GM12878 (cell line): Measurements from ENCODE around the gene MEMO1.

Experiments used
- CHD2 ChIP-seq: IDR thresholded peaks from 2 replicates; pipeline ENCODE4 v1.6.1; 2011; ENCODE audit warnings: low read depth, low read length, improper control_type of control experiment, borderline replicate concordance
- CREM ChIP-seq: IDR thresholded peaks from 2 replicates; pipeline ENCODE4 v1.6.1; 2014; ENCODE audit warnings: antibody characterized with exemption, low read depth
- POLR2A ChIP-seq: IDR thresholded peaks from 2 replicates; pipeline ENCODE4 v1.6.1; 2011; ENCODE audit warnings: low read depth, mild to moderate bottlenecking, low read length
- SPI1 ChIP-seq: IDR thresholded peaks from 2 replicates; pipeline ENCODE4 v1.6.1; 2011; ENCODE audit warnings: low read depth, mild to moderate bottlenecking, low read length, moderate library complexity, borderline replicate concordance; ENCODE audit not compliant: insufficient read depth
- TARDBP ChIP-seq: IDR thresholded peaks from 2 replicates; pipeline ENCODE4 v1.6.1; 2016; ENCODE audit warnings: borderline replicate concordance
- TF ChIP-seq, protein P1 (sequence below): IDR thresholded peaks from 2 replicates; pipeline ENCODE4 v1.6.1; 2012; ENCODE audit warnings: mild to moderate bottlenecking, low read depth, low read length
- TF ChIP-seq, protein P2 (sequence below), 3 experiments: IDR thresholded peaks in 2 of 3; conservative IDR thresholded peaks in 1 of 3; 2 replicates each; pipeline ENCODE4 v1.5.1; 2011; ENCODE audit warnings: low read depth in 3 of 3, low read length in 3 of 3, mild to moderate bottlenecking in 3 of 3, control low read depth in 2 of 3, moderate library complexity in 2 of 3, inconsistent platforms in 1 of 3, mixed read lengths in 1 of 3; ENCODE audit not compliant: control insufficient read depth in 2 of 3, insufficient read depth in 1 of 3; ENCODE audit errors: extremely low read depth in 1 of 3
- TF ChIP-seq, protein P3 (sequence below): IDR thresholded peaks from 2 replicates; pipeline ENCODE4 v1.6.1; 2012; ENCODE audit warnings: low read depth, low read length, improper control_type of control experiment
- TF ChIP-seq, protein P4 (sequence below): fragments of 450-650 bp; formaldehyde crosslinking; IDR thresholded peaks from 2 replicates; pipeline ENCODE4 v1.4.0; 2020; ENCODE audit warnings: mild to moderate bottlenecking, moderate library complexity

DNA sequence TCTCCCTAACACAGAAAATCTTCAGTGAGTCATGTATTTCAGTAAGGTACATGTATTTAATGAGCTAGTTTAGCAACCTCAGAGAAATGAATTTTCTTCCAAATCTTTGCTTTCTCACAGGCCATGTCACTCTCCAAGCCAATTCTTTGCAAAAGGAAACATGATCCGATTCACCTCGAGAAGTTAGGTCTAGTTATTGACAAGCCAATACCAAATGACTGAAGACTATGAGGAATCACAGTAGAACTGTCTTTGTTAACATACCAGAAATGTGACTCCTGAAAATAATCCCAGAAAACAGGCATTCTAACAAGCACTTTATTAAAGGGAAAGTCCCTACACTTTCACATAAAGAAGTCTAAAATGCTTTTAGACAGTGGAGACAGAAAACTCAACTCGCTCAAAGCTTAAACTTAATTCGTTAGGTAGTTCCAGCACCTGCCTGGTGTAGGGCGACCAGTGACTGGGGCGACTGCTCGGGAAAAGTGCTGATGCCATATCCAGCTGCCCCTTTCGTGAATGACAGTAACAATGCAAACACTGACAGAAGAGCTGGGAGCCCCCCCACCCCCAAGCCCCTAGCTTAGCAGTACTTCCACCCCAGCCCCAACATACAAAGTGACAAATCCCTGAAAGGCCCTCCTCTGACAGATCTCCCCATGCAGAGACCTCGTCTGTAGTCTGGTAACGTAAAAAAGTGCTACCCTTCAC, 1.8 kb downstream of the MEMO1 start:
- TF ChIP-seq, protein P1, sequence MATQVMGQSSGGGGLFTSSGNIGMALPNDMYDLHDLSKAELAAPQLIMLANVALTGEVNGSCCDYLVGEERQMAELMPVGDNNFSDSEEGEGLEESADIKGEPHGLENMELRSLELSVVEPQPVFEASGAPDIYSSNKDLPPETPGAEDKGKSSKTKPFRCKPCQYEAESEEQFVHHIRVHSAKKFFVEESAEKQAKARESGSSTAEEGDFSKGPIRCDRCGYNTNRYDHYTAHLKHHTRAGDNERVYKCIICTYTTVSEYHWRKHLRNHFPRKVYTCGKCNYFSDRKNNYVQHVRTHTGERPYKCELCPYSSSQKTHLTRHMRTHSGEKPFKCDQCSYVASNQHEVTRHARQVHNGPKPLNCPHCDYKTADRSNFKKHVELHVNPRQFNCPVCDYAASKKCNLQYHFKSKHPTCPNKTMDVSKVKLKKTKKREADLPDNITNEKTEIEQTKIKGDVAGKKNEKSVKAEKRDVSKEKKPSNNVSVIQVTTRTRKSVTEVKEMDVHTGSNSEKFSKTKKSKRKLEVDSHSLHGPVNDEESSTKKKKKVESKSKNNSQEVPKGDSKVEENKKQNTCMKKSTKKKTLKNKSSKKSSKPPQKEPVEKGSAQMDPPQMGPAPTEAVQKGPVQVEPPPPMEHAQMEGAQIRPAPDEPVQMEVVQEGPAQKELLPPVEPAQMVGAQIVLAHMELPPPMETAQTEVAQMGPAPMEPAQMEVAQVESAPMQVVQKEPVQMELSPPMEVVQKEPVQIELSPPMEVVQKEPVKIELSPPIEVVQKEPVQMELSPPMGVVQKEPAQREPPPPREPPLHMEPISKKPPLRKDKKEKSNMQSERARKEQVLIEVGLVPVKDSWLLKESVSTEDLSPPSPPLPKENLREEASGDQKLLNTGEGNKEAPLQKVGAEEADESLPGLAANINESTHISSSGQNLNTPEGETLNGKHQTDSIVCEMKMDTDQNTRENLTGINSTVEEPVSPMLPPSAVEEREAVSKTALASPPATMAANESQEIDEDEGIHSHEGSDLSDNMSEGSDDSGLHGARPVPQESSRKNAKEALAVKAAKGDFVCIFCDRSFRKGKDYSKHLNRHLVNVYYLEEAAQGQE: no peak
- TF ChIP-seq, protein P2, sequence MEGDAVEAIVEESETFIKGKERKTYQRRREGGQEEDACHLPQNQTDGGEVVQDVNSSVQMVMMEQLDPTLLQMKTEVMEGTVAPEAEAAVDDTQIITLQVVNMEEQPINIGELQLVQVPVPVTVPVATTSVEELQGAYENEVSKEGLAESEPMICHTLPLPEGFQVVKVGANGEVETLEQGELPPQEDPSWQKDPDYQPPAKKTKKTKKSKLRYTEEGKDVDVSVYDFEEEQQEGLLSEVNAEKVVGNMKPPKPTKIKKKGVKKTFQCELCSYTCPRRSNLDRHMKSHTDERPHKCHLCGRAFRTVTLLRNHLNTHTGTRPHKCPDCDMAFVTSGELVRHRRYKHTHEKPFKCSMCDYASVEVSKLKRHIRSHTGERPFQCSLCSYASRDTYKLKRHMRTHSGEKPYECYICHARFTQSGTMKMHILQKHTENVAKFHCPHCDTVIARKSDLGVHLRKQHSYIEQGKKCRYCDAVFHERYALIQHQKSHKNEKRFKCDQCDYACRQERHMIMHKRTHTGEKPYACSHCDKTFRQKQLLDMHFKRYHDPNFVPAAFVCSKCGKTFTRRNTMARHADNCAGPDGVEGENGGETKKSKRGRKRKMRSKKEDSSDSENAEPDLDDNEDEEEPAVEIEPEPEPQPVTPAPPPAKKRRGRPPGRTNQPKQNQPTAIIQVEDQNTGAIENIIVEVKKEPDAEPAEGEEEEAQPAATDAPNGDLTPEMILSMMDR (IDR thresholded peaks at IDR 0.05 in 2 of 3, conservative IDR thresholded peaks at IDR 0.05 in 1 of 3; ENCODE audit: control insufficient read depth in 2 of 3, extremely low read depth in 1 of 3, insufficient read depth in 1 of 3, low read depth in 3 of 3, low read length in 3 of 3): no peak
- no peak for TF ChIP-seq TARDBP
- no peak for TF ChIP-seq CREM
- TF ChIP-seq, protein P3, sequence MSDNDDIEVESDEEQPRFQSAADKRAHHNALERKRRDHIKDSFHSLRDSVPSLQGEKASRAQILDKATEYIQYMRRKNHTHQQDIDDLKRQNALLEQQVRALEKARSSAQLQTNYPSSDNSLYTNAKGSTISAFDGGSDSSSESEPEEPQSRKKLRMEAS: no peak
- TF ChIP-seq, protein P4, sequence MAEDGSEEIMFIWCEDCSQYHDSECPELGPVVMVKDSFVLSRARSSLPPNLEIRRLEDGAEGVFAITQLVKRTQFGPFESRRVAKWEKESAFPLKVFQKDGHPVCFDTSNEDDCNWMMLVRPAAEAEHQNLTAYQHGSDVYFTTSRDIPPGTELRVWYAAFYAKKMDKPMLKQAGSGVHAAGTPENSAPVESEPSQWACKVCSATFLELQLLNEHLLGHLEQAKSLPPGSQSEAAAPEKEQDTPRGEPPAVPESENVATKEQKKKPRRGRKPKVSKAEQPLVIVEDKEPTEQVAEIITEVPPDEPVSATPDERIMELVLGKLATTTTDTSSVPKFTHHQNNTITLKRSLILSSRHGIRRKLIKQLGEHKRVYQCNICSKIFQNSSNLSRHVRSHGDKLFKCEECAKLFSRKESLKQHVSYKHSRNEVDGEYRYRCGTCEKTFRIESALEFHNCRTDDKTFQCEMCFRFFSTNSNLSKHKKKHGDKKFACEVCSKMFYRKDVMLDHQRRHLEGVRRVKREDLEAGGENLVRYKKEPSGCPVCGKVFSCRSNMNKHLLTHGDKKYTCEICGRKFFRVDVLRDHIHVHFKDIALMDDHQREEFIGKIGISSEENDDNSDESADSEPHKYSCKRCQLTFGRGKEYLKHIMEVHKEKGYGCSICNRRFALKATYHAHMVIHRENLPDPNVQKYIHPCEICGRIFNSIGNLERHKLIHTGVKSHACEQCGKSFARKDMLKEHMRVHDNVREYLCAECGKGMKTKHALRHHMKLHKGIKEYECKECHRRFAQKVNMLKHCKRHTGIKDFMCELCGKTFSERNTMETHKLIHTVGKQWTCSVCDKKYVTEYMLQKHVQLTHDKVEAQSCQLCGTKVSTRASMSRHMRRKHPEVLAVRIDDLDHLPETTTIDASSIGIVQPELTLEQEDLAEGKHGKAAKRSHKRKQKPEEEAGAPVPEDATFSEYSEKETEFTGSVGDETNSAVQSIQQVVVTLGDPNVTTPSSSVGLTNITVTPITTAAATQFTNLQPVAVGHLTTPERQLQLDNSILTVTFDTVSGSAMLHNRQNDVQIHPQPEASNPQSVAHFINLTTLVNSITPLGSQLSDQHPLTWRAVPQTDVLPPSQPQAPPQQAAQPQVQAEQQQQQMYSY (CRISPR knock-in tag): no peak
- TF ChIP-seq CHD2: no peak
- TF ChIP-seq POLR2A: no peak
- no peak for TF ChIP-seq SPI1
